Thoracic aorta (tissue), 2 donors: ENCODE results near the gene TIMM21. TPM values are rescaled to one million over a fixed set of nuclear protein-coding genes. Genes with fewer than 3 reads are reported as not detected.

Experiments used
- ATAC-seq: fragments of 150-250 bp; one replicate; pipeline ENCODE4 v1.8.0; 2017; ENCODE audit warnings: low read depth; ENCODE audit not compliant: insufficient number of reproducible peaks, low FRiP score
- DNase-seq: peaks from one replicate; pipeline ENCODE4 v3.0.0-alpha.2; 2020; ENCODE audit warnings: low spot score
- H3K27ac ChIP-seq, 2 donors: fragments of 200-600 bp; sonication (generic); 1 replicate in 1 of 2; 2 replicates in 1 of 2; pipeline ENCODE4 v1.5.1; 2016; ENCODE audit warnings: mild to moderate bottlenecking in 2 of 2, moderate library complexity in 2 of 2
- H3K27me3 ChIP-seq: fragments of 200-600 bp; sonication (generic); replicated peaks from 2 replicates; pipeline ENCODE4 v1.6.0; 2016; ENCODE audit warnings: mild to moderate bottlenecking; ENCODE audit not compliant: insufficient read depth
- H3K36me3 ChIP-seq: fragments of 200-600 bp; sonication (generic); one replicate; pipeline ENCODE4 v1.5.1; 2016
- H3K4me1 ChIP-seq, 2 donors: fragments of 200-600 bp; sonication (generic); 1 replicate in 1 of 2; 2 replicates in 1 of 2; pipeline versions ENCODE4 v1.5.1 to v1.6.0; 2016; ENCODE audit warnings: low read depth in 2 of 2, mild to moderate bottlenecking in 1 of 2; ENCODE audit not compliant: control insufficient read depth in 1 of 2
- H3K4me3 ChIP-seq: fragments of 200-600 bp; sonication (generic); 2 replicates; pipeline ENCODE4 v1.5.1; 2016; ENCODE audit warnings: mild to moderate bottlenecking
- H3K9me3 ChIP-seq: fragments of 200-600 bp; sonication (generic); 2 replicates; pipeline ENCODE4 v1.5.1; 2016
- CTCF ChIP-seq: fragments of 200-600 bp; sonication (generic); IDR thresholded peaks from one replicate; pipeline ENCODE4 v1.5.1; 2019; ENCODE audit warnings: antibody characterized with exemption
- total RNA-seq, 2 donors: library from RNA; depleted of rRNA; stranded (reverse); fragments of >200 nt; gene quantifications; one replicate each; pipeline versions ENCODE4 v1.1.0 to v1.2.3, GENCODE V29; 2016

The TIMM21 gene
- total RNA-seq, 2 donors from 2014 or later, result 14.5 to 34.5 TPM

DNA sequence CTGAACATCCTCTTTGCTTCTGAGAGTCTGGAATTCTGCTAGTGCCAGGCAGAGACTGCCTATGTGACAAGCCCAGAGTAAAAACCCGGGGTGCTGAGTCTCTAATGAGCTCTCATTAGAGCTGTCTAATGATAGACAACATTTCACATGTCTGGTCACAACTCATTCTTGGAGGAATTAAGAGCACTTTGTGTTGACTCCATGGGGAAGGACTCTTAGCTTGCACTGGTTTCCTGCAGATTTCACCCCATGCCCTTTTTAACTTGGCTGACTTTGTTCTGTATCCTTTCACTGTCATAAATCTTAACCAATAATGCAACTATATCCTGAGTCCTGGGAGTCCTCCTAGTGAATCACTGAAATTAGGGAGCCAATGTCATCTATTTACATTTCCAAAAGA lies 34.2 kb upstream of the TIMM21 start:
- no peak for DNase-seq
- no peaks in the 10 kb centered on the region for H3K27me3 ChIP-seq

GRCh38 chr18:74115046-74115445 lies 33.3 kb upstream of the TIMM21 start:
- H3K4me3 ChIP-seq, result no peak overlapping the region
- H3K27me3 ChIP-seq, result no peaks in the 10 kb centered on the region
- no peaks in the 10 kb centered on the region for H3K36me3 ChIP-seq
- ATAC-seq (no peak), DNase-seq (no peak)
- no peaks in the 10 kb centered on the region for H3K9me3 ChIP-seq
- TF ChIP-seq CTCF, result no peak
- H3K27ac ChIP-seq, result no peak overlapping the region
- H3K4me1 ChIP-seq, result no peaks in the 10 kb centered on the region

More for the DNA sequence above, 34.2 kb upstream of the TIMM21 start:
- H3K27ac ChIP-seq, result no peak overlapping the region
- no peaks in the 10 kb centered on the region for H3K4me1 ChIP-seq
- peaks cover 1% of the 10 kb centered on the region for H3K9me3 ChIP-seq
- no peaks in the 10 kb centered on the region for H3K36me3 ChIP-seq
- no peak overlapping the region for H3K4me3 ChIP-seq
- ATAC-seq, result no peak
- TF ChIP-seq CTCF, result no peak

DNA sequence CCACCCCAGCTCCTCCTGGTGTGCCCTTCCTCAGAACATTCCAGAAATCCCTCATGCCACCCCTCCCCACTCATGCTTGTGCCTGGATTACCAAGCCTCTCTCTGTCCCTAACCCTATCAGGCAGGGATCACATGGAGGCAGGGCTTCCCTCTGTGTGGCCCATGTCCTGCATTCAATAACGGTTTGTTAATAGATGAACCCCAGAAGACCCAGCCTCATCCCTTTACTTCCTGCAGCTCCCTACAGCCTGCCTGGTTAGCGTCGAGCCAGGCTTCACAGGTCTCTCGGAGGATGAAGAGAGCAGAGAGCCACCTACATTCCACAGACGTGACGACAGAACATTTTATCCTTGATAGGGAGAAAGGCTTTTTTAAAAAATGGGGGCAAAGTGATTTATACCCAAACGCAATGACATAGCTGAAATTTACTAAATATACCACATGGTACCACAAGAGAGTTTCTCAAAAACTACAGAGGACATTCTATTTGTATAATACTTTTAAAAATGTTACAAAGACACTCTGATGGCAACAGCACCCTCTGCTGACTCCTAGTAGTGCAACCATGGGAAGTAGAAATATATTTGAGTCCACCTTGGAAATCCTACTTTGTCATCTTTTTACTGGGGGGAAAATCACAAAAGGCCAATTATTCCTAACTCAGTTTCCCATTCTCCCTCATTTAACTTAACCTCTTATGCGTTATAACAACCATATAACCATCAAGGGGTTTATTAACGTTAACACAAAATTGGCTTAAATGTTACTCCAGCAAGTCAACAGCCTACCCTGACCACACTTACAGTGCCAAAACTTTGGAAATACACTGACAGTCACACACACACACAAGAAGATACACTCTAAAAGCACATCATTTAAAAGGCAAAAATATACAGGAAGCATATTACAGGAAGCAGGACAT lies 31.4 kb upstream of the TIMM21 start:
- Histone ChIP-seq H3K9me3 (no peaks in the 10 kb centered on the region), H3K4me3 (no peak overlapping the region), H3K27ac (no peak overlapping the region), H3K36me3 (no peaks in the 10 kb centered on the region), H3K27me3 (no peaks in the 10 kb centered on the region), H3K4me1 (no peaks in the 10 kb centered on the region)
- TF ChIP-seq CTCF, result no peak
- ATAC-seq, result no peak
- no peak for DNase-seq

DNA sequence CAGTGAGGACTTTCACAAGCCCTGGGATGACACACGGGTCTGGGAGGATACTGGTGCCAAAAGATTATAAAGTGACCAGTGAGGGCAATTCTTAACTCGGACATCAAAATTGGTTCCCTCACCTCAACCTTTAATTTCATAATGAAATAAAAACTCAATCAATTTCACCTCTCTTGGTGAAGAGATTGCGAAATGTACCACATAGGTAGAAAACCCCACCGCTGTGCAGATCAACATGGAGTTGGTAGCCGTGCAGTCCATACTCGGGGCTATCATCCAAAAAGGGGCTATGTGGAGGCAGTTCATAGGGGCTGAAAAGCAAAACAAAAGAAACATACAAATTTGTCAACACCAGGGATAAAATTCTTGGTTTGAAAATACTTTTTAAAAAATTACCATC lies 25.1 kb upstream of the TIMM21 start:
- Histone ChIP-seq H3K36me3 (no peaks in the 10 kb centered on the region), H3K4me1 (no peaks in the 10 kb centered on the region), H3K27ac (no peak overlapping the region), H3K27me3 (no peaks in the 10 kb centered on the region), H3K9me3 (no peaks in the 10 kb centered on the region), H3K4me3 (no peak overlapping the region)
- no peak for DNase-seq
- no peak for ATAC-seq
- no peak for TF ChIP-seq CTCF

- TF ChIP-seq CTCF, result no peak
- Histone ChIP-seq H3K4me3 (no peak overlapping the region), H3K9me3 (no peaks in the 10 kb centered on the region), H3K27ac (no peak overlapping the region), H3K4me1 (no peaks in the 10 kb centered on the region), H3K36me3 (no peaks in the 10 kb centered on the region), H3K27me3 (no peaks in the 10 kb centered on the region)
- DNase-seq, result no peak
- ATAC-seq, result no peak
These were observed 23.7 kb upstream of the TIMM21 start for GRCh38 chr18:74124642-74125041.
